VCaP (cell line): Measurements from ENCODE around the gene TMCO4.

Experiments
- H3K27ac ChIP-seq: fragments of 450-650 bp; 2 replicates; pipeline ENCODE4 v1.5.1; 2017
- CTCF ChIP-seq: fragments of 450-650 bp; conservative IDR thresholded peaks from 2 replicates; pipeline ENCODE4 v1.5.1; 2017; ENCODE audit warnings: mild to moderate bottlenecking, moderate library complexity

The TMCO4 gene

GRCh38 chr1:19723874-19724273, 75.8 kb downstream of the TMCO4 start:
- TF ChIP-seq CTCF, result no peak
- H3K27ac ChIP-seq, result no peak overlapping the region

GRCh38 chr1:19720973-19721372, 78.7 kb downstream of the TMCO4 start:
- no peak for TF ChIP-seq CTCF
- H3K27ac ChIP-seq, result no peak overlapping the region

- no peak overlapping the region for H3K27ac ChIP-seq
- no peak for TF ChIP-seq CTCF
These were observed 79.5 kb downstream of the TMCO4 start for GRCh38 chr1:19720174-19720573.

- no peak overlapping the region for H3K27ac ChIP-seq
- TF ChIP-seq CTCF, result no peak
These were observed 82.2 kb downstream of the TMCO4 start for GRCh38 chr1:19717467-19717866.

- peak; percentile 93 for TF ChIP-seq CTCF
- peak overlapping the region; percentile 31 for H3K27ac ChIP-seq
These were observed 84.1 kb downstream of the TMCO4 start for GRCh38 chr1:19715334-19716203.

DNA sequence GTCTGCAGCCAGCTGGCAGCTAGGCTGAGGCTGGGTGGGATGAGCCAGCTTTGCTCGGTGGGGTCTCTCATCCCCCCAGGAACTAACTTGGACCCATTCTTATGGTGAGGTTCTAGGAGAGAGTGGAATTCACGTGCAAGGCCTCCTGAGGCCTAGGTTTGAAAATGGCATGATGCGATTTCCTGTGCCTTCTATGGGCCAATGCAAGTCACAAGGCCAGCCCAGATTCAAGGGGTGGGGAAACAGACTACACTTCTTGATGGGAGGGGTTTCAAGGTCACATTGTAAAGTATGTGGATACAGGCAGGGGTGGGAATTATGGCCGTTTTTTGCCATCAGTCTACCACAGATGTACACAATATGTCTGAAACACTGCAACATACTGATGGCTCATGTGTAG, 86.8 kb downstream of the TMCO4 start:
- no peak overlapping the region for H3K27ac ChIP-seq
- TF ChIP-seq CTCF, result no peak

DNA sequence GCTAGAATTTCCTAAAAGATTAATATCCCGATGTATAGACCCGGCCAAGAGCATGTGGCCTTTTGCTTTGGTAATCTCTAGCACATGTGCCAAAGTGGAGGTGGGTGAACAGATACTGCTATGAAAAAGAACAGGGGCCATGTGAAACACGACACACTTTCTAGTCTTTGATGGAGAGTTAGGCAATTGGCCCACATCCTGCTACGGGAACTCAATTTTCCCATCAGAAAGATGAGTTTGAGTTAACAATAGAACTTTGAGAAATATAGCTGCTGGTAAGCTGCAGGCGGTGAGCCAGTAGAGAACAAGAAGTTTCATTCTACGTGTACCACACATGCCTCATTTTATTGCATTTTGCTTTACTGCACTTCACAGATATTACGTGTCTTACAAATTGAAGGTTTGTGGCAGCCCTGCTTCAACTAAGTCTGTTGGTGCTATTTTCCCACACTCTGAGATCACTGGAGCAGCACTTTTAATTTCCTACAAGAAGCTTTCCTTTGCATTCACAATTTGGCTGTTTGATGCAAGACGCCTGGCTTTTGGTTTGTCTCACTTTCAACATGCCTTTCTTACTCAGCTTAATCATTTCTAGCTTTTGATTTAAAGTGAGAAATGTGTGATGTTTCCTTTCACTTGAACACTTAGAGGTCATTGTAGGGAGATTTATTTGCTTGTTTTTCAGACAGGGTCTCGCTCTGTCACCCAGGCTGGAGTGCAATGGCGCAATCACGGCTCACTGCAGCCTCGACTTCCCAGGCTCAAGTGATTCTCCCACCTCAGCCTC, 88.7 kb downstream of the TMCO4 start:
- H3K27ac ChIP-seq, result no peak overlapping the region
- no peak for TF ChIP-seq CTCF
